Activated T-cell treated with anti-CD3 and anti-CD28 coated beads, Interleukin-2, amount 50 U/mL, for 24 hours (primary cell): ENCODE measurements around the gene PTP4A2.
A peak's percentile ranks its signal among the peaks of the same experiment; 100 is the strongest.

Experiments used
- DNase-seq: peaks from one replicate; pipeline ENCODE4 v3.0.0-alpha.2; 2020
- H3K27ac Mint-ChIP-seq: 2 replicates; pipeline ENCODE4 v1.8.0; 2020; ENCODE audit warnings: mild to moderate bottlenecking, mixed read lengths
- H3K27me3 Mint-ChIP-seq: 2 replicates; pipeline ENCODE4 v1.8.0; 2020; ENCODE audit warnings: mixed read lengths
- H3K36me3 Mint-ChIP-seq: 2 replicates; pipeline ENCODE4 v1.8.0; 2020; ENCODE audit warnings: low read depth, mixed read lengths
- H3K4me1 Mint-ChIP-seq: 2 replicates; pipeline ENCODE4 v1.8.0; 2020; ENCODE audit warnings: low read depth, mixed read lengths
- H3K4me3 Mint-ChIP-seq: 2 replicates; pipeline ENCODE4 v1.8.0; 2020; ENCODE audit warnings: mild to moderate bottlenecking, moderate library complexity, mixed read lengths
- H3K9me3 Mint-ChIP-seq: 2 replicates; pipeline ENCODE4 v1.8.0; 2020; ENCODE audit warnings: mixed read lengths

The PTP4A2 gene

GRCh38 chr1:31872658-31873636, 65.2 kb downstream of the PTP4A2 start:
- H3K4me3 Mint-ChIP-seq = no peak overlapping the region
- DNase-seq = no peak
- peaks cover 6% of the 10 kb centered on the region for H3K9me3 Mint-ChIP-seq
- H3K27ac Mint-ChIP-seq = peak overlapping the region; percentile 81
- H3K36me3 Mint-ChIP-seq = no peaks in the 10 kb centered on the region
- H3K27me3 Mint-ChIP-seq = no peaks in the 10 kb centered on the region
- peaks cover 23% of the 10 kb centered on the region for H3K4me1 Mint-ChIP-seq

- no peak overlapping the region for H3K4me3 Mint-ChIP-seq
- H3K36me3 Mint-ChIP-seq = no peaks in the 10 kb centered on the region
- H3K4me1 Mint-ChIP-seq = peaks cover 26% of the 10 kb centered on the region
- H3K27me3 Mint-ChIP-seq = no peaks in the 10 kb centered on the region
- H3K9me3 Mint-ChIP-seq = peaks cover 6% of the 10 kb centered on the region
- DNase-seq = no peak
- peak overlapping the region; percentile 6 for H3K27ac Mint-ChIP-seq
Measured at GRCh38 chr1:31871703-31872102, 66.5 kb downstream of the PTP4A2 start.

DNA sequence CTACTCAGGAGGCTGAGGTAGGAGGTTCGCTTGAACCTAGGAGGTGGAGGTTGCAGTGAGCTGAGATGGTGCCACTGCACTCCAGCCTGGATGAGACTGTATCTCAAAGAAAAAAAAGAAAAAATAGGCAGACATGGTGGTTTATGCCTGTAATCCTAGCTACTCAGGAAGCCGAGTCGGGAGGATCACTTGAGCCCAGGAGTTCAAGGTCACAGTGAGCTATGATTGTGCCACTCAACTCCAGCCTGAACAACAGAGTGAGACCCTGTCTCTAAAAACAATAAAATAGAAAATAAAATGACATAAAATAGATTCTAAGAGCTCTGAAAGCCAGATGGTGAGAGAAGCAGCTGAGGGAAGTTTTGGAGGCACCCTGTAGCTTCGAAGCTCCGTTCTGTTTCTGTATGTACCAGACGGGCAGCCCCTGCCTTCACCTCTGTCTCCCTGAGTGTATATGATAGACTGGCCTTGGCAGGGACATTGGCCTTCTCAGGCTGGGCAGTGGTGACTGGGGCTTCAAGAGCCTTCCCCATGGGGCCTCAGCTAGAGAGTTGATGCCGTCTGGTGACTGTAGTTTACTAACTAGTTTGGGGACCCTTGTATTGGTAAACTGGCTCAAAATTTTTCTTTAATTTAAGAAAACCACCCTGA, 68.0 kb downstream of the PTP4A2 start:
- H3K9me3 Mint-ChIP-seq = peaks cover 6% of the 10 kb centered on the region
- H3K4me1 Mint-ChIP-seq = peaks cover 28% of the 10 kb centered on the region
- DNase-seq = no peak
- no peaks in the 10 kb centered on the region for H3K27me3 Mint-ChIP-seq
- no peak overlapping the region for H3K27ac Mint-ChIP-seq
- H3K36me3 Mint-ChIP-seq = no peaks in the 10 kb centered on the region
- no peak overlapping the region for H3K4me3 Mint-ChIP-seq

GRCh38 chr1:31869449-31869848, 68.7 kb downstream of the PTP4A2 start:
- Mint-ChIP-seq H3K27ac (no peak overlapping the region), H3K4me1 (peaks cover 28% of the 10 kb centered on the region), H3K27me3 (no peaks in the 10 kb centered on the region), H3K4me3 (no peak overlapping the region), H3K36me3 (no peaks in the 10 kb centered on the region), H3K9me3 (peaks cover 6% of the 10 kb centered on the region)
- no peak for DNase-seq

DNA sequence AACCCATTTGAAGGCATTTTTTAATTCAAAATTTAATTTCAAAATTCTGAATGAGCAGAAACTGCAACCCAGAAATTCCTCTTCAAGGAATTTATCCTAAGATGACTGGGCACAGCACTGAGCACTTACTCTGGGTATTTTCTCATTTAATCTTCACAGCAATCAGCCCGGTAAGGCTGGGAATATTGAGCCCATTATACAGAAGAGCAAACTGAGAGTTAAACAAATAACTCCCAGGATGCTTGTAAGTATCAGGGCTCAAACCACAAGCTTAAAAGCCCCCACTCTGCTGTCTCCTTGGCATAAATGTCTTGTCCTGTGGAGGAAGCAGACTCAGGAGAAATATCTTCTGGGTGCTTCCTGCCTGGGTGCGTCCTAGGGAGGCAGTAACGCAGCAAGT, 69.3 kb downstream of the PTP4A2 start:
- Mint-ChIP-seq H3K4me3 (no peak overlapping the region), H3K4me1 (peaks cover 28% of the 10 kb centered on the region), H3K9me3 (peaks cover 6% of the 10 kb centered on the region), H3K27ac (no peak overlapping the region), H3K36me3 (no peaks in the 10 kb centered on the region), H3K27me3 (no peaks in the 10 kb centered on the region)
- no peak for DNase-seq

GRCh38 chr1:31867546-31867945, 70.6 kb downstream of the PTP4A2 start:
- Mint-ChIP-seq H3K36me3 (no peaks in the 10 kb centered on the region), H3K4me1 (peaks cover 19% of the 10 kb centered on the region), H3K27ac (no peak overlapping the region), H3K27me3 (no peaks in the 10 kb centered on the region), H3K9me3 (no peaks in the 10 kb centered on the region), H3K4me3 (no peak overlapping the region)
- DNase-seq = no peak

GRCh38 chr1:31866450-31867032, 71.6 kb downstream of the PTP4A2 start:
- no peaks in the 10 kb centered on the region for H3K9me3 Mint-ChIP-seq
- no peaks in the 10 kb centered on the region for H3K27me3 Mint-ChIP-seq
- peaks cover 16% of the 10 kb centered on the region for H3K4me1 Mint-ChIP-seq
- H3K36me3 Mint-ChIP-seq = no peaks in the 10 kb centered on the region
- H3K4me3 Mint-ChIP-seq = no peak overlapping the region
- no peak overlapping the region for H3K27ac Mint-ChIP-seq
- no peak for DNase-seq

DNA sequence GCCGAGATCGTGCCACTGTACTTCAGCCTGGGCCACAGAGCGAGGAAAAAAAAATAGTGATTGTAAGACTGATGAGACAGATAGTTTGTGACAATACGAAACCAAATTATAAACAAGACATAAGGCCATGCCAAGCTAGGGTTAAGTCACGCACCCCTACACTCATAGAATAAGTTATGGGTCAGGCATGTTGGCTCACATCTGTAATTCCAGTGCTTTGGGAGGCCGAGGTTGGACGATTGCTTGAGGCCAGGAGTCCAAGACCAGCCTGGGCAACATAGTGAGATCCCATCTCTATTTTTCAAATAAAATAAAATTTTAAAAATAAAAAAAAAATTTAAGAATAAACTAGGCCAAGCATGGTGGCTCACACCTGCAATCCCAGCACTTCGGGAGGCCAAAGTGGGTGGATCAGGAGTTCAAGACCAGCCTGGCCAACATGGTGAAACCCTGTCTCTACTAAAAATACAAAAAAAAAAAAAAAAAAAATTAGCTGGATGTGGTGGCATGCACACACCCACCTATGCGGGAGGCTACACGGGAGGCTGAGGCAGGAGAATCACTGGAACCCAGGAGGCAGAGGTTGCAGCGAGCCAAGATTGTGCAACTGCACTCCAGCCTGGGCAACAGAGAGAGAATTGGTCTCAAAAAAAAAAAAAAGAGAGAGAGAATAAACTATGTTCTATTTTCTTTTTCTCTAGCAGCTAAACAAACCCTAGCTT, 72.3 kb downstream of the PTP4A2 start:
- DNase-seq = no peak
- no peak overlapping the region for H3K27ac Mint-ChIP-seq
- H3K36me3 Mint-ChIP-seq = no peaks in the 10 kb centered on the region
- peaks cover 18% of the 10 kb centered on the region for H3K4me1 Mint-ChIP-seq
- H3K9me3 Mint-ChIP-seq = no peaks in the 10 kb centered on the region
- H3K4me3 Mint-ChIP-seq = no peak overlapping the region
- no peaks in the 10 kb centered on the region for H3K27me3 Mint-ChIP-seq

DNA sequence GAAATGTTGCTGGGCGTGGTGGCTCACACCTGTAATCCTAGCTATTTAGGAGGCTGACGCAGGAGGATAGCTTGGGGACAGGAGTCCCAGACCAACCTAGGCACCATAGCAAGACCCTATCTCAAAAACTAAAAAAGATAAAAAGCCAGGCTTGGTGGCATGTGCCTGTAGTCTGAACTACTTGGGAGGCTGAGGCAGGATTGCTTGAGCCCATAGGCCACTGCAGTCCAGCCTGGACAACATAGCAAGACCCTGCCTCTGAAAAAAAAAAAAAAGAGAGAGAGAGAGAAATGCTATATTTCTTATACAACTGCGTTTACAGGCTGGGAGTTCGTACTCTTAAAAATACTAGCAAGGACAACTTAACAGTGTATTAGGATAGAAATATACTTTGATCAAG, 76.1 kb downstream of the PTP4A2 start:
- Mint-ChIP-seq H3K27me3 (no peaks in the 10 kb centered on the region), H3K9me3 (no peaks in the 10 kb centered on the region), H3K27ac (no peak overlapping the region), H3K4me1 (peaks cover 8% of the 10 kb centered on the region), H3K4me3 (no peak overlapping the region), H3K36me3 (no peaks in the 10 kb centered on the region)
- no peak for DNase-seq

GRCh38 chr1:31861346-31861745, 76.8 kb downstream of the PTP4A2 start:
- Mint-ChIP-seq H3K27ac (no peak overlapping the region), H3K4me3 (no peak overlapping the region), H3K4me1 (peaks cover 4% of the 10 kb centered on the region), H3K27me3 (no peaks in the 10 kb centered on the region), H3K36me3 (no peaks in the 10 kb centered on the region), H3K9me3 (no peaks in the 10 kb centered on the region)
- no peak for DNase-seq

- Mint-ChIP-seq H3K36me3 (no peaks in the 10 kb centered on the region), H3K4me1 (peaks cover 2% of the 10 kb centered on the region), H3K4me3 (no peak overlapping the region), H3K9me3 (no peaks in the 10 kb centered on the region), H3K27me3 (no peaks in the 10 kb centered on the region), H3K27ac (no peak overlapping the region)
- no peak for DNase-seq
Measured at GRCh38 chr1:31860581-31860980, 77.6 kb downstream of the PTP4A2 start.

GRCh38 chr1:31859719-31860118, 78.4 kb downstream of the PTP4A2 start:
- H3K4me3 Mint-ChIP-seq = no peak overlapping the region
- H3K36me3 Mint-ChIP-seq = no peaks in the 10 kb centered on the region
- no peak overlapping the region for H3K27ac Mint-ChIP-seq
- no peaks in the 10 kb centered on the region for H3K9me3 Mint-ChIP-seq
- no peaks in the 10 kb centered on the region for H3K27me3 Mint-ChIP-seq
- peaks cover 2% of the 10 kb centered on the region for H3K4me1 Mint-ChIP-seq
- no peak for DNase-seq

GRCh38 chr1:31859044-31859443, 79.1 kb downstream of the PTP4A2 start:
- Mint-ChIP-seq H3K27ac (no peak overlapping the region), H3K9me3 (no peaks in the 10 kb centered on the region), H3K27me3 (no peaks in the 10 kb centered on the region), H3K4me1 (peaks cover 2% of the 10 kb centered on the region), H3K36me3 (no peaks in the 10 kb centered on the region), H3K4me3 (no peak overlapping the region)
- DNase-seq = no peak

DNA sequence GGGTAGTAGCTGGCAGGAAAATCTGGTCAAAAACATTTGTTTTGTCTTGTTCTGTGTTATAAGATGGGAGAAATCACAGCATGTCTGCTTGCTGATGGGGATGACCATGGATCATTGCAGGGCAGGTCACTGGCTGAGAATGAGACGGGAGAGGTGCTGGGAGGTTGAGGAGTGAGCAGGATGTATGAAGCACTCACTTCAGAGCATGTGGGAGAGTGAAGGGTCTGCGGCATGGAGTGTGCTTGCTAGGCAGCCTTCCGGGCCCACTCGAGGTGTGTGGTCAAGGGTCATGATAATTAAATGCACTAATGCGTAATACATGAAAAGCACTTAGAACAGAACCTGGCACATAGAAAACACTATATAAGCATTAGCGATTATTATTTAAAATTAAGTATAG, 80.3 kb downstream of the PTP4A2 start:
- Mint-ChIP-seq H3K9me3 (no peaks in the 10 kb centered on the region), H3K4me1 (peaks cover 2% of the 10 kb centered on the region), H3K36me3 (no peaks in the 10 kb centered on the region), H3K4me3 (no peak overlapping the region), H3K27me3 (no peaks in the 10 kb centered on the region), H3K27ac (no peak overlapping the region)
- DNase-seq = no peak
